ENCODE results near the gene PRODH2. TPM values are rescaled to one million over a fixed set of nuclear protein-coding genes. Genes with fewer than 3 reads are reported as not detected.

PRODH2 gene
- total RNA-seq, 1 donor from 2014 or later = not detected

DNA sequence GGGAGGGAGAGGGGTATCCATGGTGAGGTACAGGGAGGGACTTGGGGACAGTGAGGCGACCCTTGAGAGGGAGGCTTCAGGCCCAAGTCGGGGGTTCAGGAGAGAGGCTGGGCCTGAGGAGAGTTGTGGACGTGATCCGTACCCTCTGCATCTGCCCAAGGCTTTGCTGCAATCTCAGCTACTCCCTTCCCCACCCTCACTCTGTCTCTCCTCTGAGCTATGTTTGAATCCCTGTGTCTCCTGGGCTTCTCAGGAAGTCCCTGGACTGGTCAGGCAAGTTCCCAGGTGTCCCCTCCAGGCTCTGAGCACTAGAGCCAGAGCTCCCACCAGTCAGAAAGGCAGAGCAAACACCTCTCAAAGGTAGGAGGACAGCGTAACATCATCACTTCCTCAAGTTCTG is 62.5 kb downstream of the PRODH2 start:
- no peaks in the 10 kb centered on the region for H3K36me3 Mint-ChIP-seq (ENCODE audit: low read depth)
- H3K9me3 Mint-ChIP-seq = no peaks in the 10 kb centered on the region
- peak overlapping the region; percentile 57 for H3K4me3 Mint-ChIP-seq
- H3K27ac Mint-ChIP-seq (ENCODE audit: unreplicated experiment) = no peak overlapping the region
- H3K4me1 Mint-ChIP-seq = peaks cover 33% of the 10 kb centered on the region
- no peak for DNase-seq (ENCODE audit: low read depth, low spot score)
- H3K27me3 Mint-ChIP-seq (ENCODE audit: low read depth) = no peaks in the 10 kb centered on the region
- TF ChIP-seq, protein P1, sequence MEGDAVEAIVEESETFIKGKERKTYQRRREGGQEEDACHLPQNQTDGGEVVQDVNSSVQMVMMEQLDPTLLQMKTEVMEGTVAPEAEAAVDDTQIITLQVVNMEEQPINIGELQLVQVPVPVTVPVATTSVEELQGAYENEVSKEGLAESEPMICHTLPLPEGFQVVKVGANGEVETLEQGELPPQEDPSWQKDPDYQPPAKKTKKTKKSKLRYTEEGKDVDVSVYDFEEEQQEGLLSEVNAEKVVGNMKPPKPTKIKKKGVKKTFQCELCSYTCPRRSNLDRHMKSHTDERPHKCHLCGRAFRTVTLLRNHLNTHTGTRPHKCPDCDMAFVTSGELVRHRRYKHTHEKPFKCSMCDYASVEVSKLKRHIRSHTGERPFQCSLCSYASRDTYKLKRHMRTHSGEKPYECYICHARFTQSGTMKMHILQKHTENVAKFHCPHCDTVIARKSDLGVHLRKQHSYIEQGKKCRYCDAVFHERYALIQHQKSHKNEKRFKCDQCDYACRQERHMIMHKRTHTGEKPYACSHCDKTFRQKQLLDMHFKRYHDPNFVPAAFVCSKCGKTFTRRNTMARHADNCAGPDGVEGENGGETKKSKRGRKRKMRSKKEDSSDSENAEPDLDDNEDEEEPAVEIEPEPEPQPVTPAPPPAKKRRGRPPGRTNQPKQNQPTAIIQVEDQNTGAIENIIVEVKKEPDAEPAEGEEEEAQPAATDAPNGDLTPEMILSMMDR (conservative IDR thresholded peaks at IDR 0.05) = no peak

Other genes with a start within 250 kb of the PRODH2 start
- gene ATP4A, start 249.2 kb downstream of the PRODH2 start, total RNA-seq = not detected in 2 replicates
- gene PMIS2, start 226.7 kb downstream of the PRODH2 start, total RNA-seq = not detected in 2 replicates
- gene HAUS5, start 200.1 kb downstream of the PRODH2 start, total RNA-seq = 52.8 and 55.9 TPM in 2 replicates
- 88.1 and 96.8 TPM in 2 replicates for gene RBM42, start 183.8 kb downstream of the PRODH2 start, total RNA-seq
- 1.7 and 1.8 TPM in 2 replicates for gene ETV2, start 171.1 kb downstream of the PRODH2 start, total RNA-seq
- gene COX6B1, start 164.5 kb downstream of the PRODH2 start, total RNA-seq = 329 and 339 TPM in 2 replicates
- gene UPK1A, start 146.3 kb downstream of the PRODH2 start, total RNA-seq = not detected in 2 replicates
- not detected in 2 replicates for gene ZBTB32, start 108.3 kb downstream of the PRODH2 start, total RNA-seq
- gene KMT2B, start 94.8 kb downstream of the PRODH2 start, total RNA-seq = 60.1 and 64.2 TPM in 2 replicates
- 4.2 and 6.3 TPM in 2 replicates for gene IGFLR1, start 70.4 kb downstream of the PRODH2 start, total RNA-seq
- 19.4 and 21.6 TPM in 2 replicates for gene U2AF1L4, start 67.4 kb downstream of the PRODH2 start, total RNA-seq
- 67.3 and 69.2 TPM in 2 replicates for gene PSENEN, start 67.2 kb downstream of the PRODH2 start, total RNA-seq
- gene LIN37, start 64.3 kb downstream of the PRODH2 start, total RNA-seq = 7.5 and 12.5 TPM in 2 replicates
- 0.37 and 0.64 TPM in 2 replicates for gene HSPB6, start 55.8 kb downstream of the PRODH2 start, total RNA-seq
- 63.4 and 64.0 TPM in 2 replicates for gene PROSER3, start 54.7 kb downstream of the PRODH2 start, total RNA-seq
- 109 and 110 TPM in 2 replicates for gene ARHGAP33, start 37.3 kb downstream of the PRODH2 start, total RNA-seq
- gene NPHS1, start 39.7 kb upstream of the PRODH2 start, total RNA-seq = not detected in 2 replicates
- gene KIRREL2, start 44.1 kb upstream of the PRODH2 start, total RNA-seq = 4.5 and 5.2 TPM in 2 replicates
- gene APLP1, start 55.7 kb upstream of the PRODH2 start, total RNA-seq = 140 and 143 TPM in 2 replicates
- 6.4 and 8.0 TPM in 2 replicates for gene NFKBID, start 87.7 kb upstream of the PRODH2 start, total RNA-seq
- gene HCST, start 89.7 kb upstream of the PRODH2 start, total RNA-seq = not detected in 2 replicates
- gene TYROBP, start 95.5 kb upstream of the PRODH2 start, total RNA-seq = not detected in 2 replicates
- gene LRFN3, start 123.5 kb upstream of the PRODH2 start, total RNA-seq = 33.9 and 36.0 TPM in 2 replicates
- gene SDHAF1, start 182.3 kb upstream of the PRODH2 start, total RNA-seq = 16.8 and 17.5 TPM in 2 replicates
- gene SYNE4, start 196.0 kb upstream of the PRODH2 start, total RNA-seq = 0.30 and 0.54 TPM in 2 replicates
- gene ALKBH6, start 201.4 kb upstream of the PRODH2 start, total RNA-seq = 21.7 and 23.7 TPM in 2 replicates
- 33.1 and 37.6 TPM in 2 replicates for gene CLIP3, start 220.0 kb upstream of the PRODH2 start, total RNA-seq
- gene THAP8, start 241.4 kb upstream of the PRODH2 start, total RNA-seq = 9.4 and 9.8 TPM in 2 replicates
- gene WDR62, start 242.1 kb upstream of the PRODH2 start, total RNA-seq = 34.2 and 35.3 TPM in 2 replicates

Measured in neural crest cell (in vitro differentiated cells).